GM23338 (cell line): ENCODE measurements around the gene NRP2. TPM values are rescaled to one million over a fixed set of nuclear protein-coding genes. Genes with fewer than 3 reads are reported as not detected.

Experiments used
- ATAC-seq: fragments of 200-7000 bp; cut with Tn5 transposase; 3 replicates; pipeline ENCODE4 v1.9.1; 2020
- DNase-seq: peaks from one replicate; pipeline ENCODE4 v3.0.0-alpha.2; 2015; ENCODE audit warnings: low spot score
- H2AFZ ChIP-seq: fragments of 200-600 bp; sonication (generic); 2 replicates; pipeline ENCODE4 v1.8.0; 2016; ENCODE audit warnings: antibody characterized with exemption, mild to moderate bottlenecking, moderate library complexity
- H3F3A ChIP-seq: fragments of 200-600 bp; sonication (generic); replicated peaks from 2 replicates; pipeline ENCODE4 v1.8.0; 2017; ENCODE audit warnings: antibody characterized with exemption, mixed run types, low read depth
- H3K27ac ChIP-seq: fragments of 200-600 bp; sonication (generic); 2 replicates; pipeline ENCODE4 v1.6.1; 2016; ENCODE audit warnings: low read depth
- H3K27me3 ChIP-seq: fragments of 200-600 bp; sonication (generic); 2 replicates; pipeline ENCODE4 v1.8.0; 2016; ENCODE audit warnings: mild to moderate bottlenecking, mixed run types, moderate library complexity; ENCODE audit not compliant: insufficient read depth
- H3K36me3 ChIP-seq: fragments of 200-600 bp; sonication (generic); 2 replicates; pipeline ENCODE4 v1.8.0; 2016; ENCODE audit warnings: mild to moderate bottlenecking; ENCODE audit not compliant: insufficient read depth
- H3K4me1 ChIP-seq: fragments of 200-600 bp; sonication (generic); 2 replicates; pipeline ENCODE4 v1.8.0; 2016; ENCODE audit warnings: mild to moderate bottlenecking, moderate library complexity; ENCODE audit not compliant: insufficient read depth
- H3K4me2 ChIP-seq: fragments of 200-600 bp; sonication (generic); 2 replicates; pipeline ENCODE4 v1.7.1; 2017; ENCODE audit warnings: mixed run types
- H3K4me3 ChIP-seq: fragments of 200-600 bp; sonication (generic); 2 replicates; pipeline ENCODE4 v1.6.1; 2016; ENCODE audit warnings: mixed run types
- H3K79me2 ChIP-seq: fragments of 200-600 bp; sonication (generic); replicated peaks from 2 replicates; pipeline ENCODE4 v1.8.0; 2017; ENCODE audit warnings: mild to moderate bottlenecking; ENCODE audit not compliant: insufficient read depth
- H3K9me2 ChIP-seq: fragments of 200-600 bp; sonication (generic); 2 replicates; pipeline ENCODE4 v1.8.0; 2017; ENCODE audit not compliant: insufficient read depth
- H4K20me1 ChIP-seq: fragments of 200-600 bp; sonication (generic); replicated peaks from 2 replicates; pipeline ENCODE4 v1.8.0; 2017; ENCODE audit warnings: mild to moderate bottlenecking; ENCODE audit not compliant: insufficient read depth
- H3K27ac Mint-ChIP-seq: 2 replicates; pipeline ENCODE4 v1.8.0; 2020; ENCODE audit warnings: inconsistent platforms, mild to moderate bottlenecking, moderate library complexity, mixed read lengths
- H3K27me3 Mint-ChIP-seq: 3 replicates; pipeline ENCODE4 v1.8.0; 2022; ENCODE audit warnings: low read depth, mild to moderate bottlenecking, moderate library complexity, mixed read lengths, inconsistent platforms; ENCODE audit not compliant: insufficient read depth, poor library complexity
- H3K36me3 Mint-ChIP-seq: 3 replicates; pipeline ENCODE4 v1.8.0; 2021; ENCODE audit warnings: low read depth, mild to moderate bottlenecking, inconsistent platforms, moderate library complexity, mixed read lengths
- H3K4me1 Mint-ChIP-seq: 3 replicates; pipeline ENCODE4 v1.8.0; 2020; ENCODE audit warnings: mild to moderate bottlenecking, inconsistent platforms, mixed read lengths
- H3K4me3 Mint-ChIP-seq: 3 replicates; pipeline ENCODE4 v1.8.0; 2021; ENCODE audit warnings: moderate library complexity, mild to moderate bottlenecking, inconsistent platforms, mixed read lengths
- H3K9me3 Mint-ChIP-seq: 3 replicates; pipeline ENCODE4 v1.8.0; 2020; ENCODE audit warnings: moderate library complexity, mild to moderate bottlenecking, inconsistent platforms, mixed read lengths
- CREB1 ChIP-seq: fragments of 250-450 bp; sonication (Bioruptor Pico); IDR thresholded peaks from 2 replicates; pipeline ENCODE4 v1.5.0; 2020; ENCODE audit warnings: low read depth, mild to moderate bottlenecking, moderate library complexity
- EZH2 ChIP-seq: fragments of 200-600 bp; sonication (generic); IDR thresholded peaks from one replicate; pipeline ENCODE4 v1.8.0; 2017; ENCODE audit warnings: antibody characterized with exemption, mild to moderate bottlenecking, low read depth; ENCODE audit not compliant: unreplicated experiment
- EZH2phosphoT487 ChIP-seq: fragments of 200-600 bp; sonication (generic); IDR thresholded peaks from one replicate; pipeline ENCODE4 v1.8.1; 2018; ENCODE audit warnings: antibody characterized with exemption; ENCODE audit not compliant: unreplicated experiment
- JUNB ChIP-seq: IDR thresholded peaks from one replicate; pipeline ENCODE4 v1.6.1; 2016; ENCODE audit warnings: antibody characterized with exemption; ENCODE audit not compliant: unreplicated experiment
- NANOG ChIP-seq: IDR thresholded peaks from 2 replicates; pipeline ENCODE4 v1.6.1; 2016; ENCODE audit warnings: antibody characterized with exemption, borderline replicate concordance
- REST ChIP-seq: IDR thresholded peaks from one replicate; pipeline ENCODE4 v1.6.1; 2018; ENCODE audit warnings: antibody characterized with exemption; ENCODE audit not compliant: unreplicated experiment
- STAT1 ChIP-seq: IDR thresholded peaks from one replicate; pipeline ENCODE4 v1.6.1; 2016; ENCODE audit warnings: antibody characterized with exemption; ENCODE audit not compliant: unreplicated experiment
- ZNF114 ChIP-seq: fragments of 250-450 bp; sonication (Bioruptor Pico); IDR thresholded peaks from 2 replicates; pipeline ENCODE4 v1.5.0; 2020; ENCODE audit warnings: mild to moderate bottlenecking, moderate library complexity
- ZNF331 ChIP-seq: fragments of 250-450 bp; sonication (Bioruptor Pico); IDR thresholded peaks from 2 replicates; pipeline ENCODE4 v1.5.0; 2020; ENCODE audit warnings: low read depth, mild to moderate bottlenecking, moderate library complexity
- polyA plus RNA-seq: library from polyadenylated mRNA; unstranded; fragments of >200 nt; fragmentation: Nextera tagmentation; extraction: Ambion mirVana; gene quantifications from 2 replicates; pipeline ENCODE4 v1.2.1, GENCODE V29; 2016
- total RNA-seq: library from RNA; depleted of rRNA; stranded (reverse); fragments of >200 nt; shearing (Covaris generic); gene quantifications from 2 replicates; pipeline ENCODE4 v1.2.3, GENCODE V29; 2014
- TF ChIP-seq, protein P1 (sequence below): IDR thresholded peaks from 2 replicates; pipeline ENCODE4 v1.6.1; 2016; ENCODE audit warnings: antibody characterized with exemption

Gene NRP2
- total and polyA plus RNA-seq, 2 experiments from 2014 or later = 18.4 to 22.0 TPM

DNA sequence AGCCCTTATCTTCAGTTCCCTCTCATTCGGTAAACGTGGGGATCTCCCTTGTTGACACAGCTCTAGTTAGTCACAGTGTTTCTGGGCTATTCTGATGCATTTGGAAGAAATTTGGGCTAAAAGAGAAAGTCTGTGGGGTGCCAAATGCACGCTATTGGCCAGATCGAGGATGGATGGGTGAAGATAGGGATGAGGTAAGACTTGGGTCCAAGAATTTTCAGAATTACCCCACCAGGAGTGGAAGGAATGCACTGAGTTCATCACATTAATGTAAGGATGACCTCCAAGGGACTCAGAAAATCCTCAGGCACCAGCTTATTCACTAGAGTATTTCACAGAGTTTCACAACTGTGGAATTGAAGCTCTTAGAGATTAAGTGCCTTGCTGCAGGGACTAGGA, 49.3 kb downstream of the NRP2 start (continued):
- TF ChIP-seq REST (no peak), JUNB (no peak)

DNA sequence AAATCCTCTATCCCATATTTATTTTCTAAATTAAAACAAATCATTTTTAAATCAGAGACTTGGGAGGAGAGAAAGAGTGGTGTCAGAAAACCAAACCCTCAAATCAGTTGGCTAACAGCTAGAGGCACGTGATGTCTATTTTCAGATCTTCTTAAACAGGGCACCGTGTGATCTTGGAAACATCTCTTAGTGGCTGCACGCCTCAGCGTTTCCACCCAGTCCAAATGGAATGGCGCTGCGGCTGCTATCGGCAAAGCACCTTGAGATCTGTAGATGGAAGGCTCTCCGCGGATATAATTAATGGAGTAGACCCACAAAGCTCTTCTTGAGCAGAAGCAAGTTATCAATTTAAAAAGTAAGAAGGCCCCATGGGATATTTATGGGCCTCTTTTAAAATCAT, 50.0 kb downstream of the NRP2 start:
- H3K27ac Mint-ChIP-seq = no peak overlapping the region

DNA sequence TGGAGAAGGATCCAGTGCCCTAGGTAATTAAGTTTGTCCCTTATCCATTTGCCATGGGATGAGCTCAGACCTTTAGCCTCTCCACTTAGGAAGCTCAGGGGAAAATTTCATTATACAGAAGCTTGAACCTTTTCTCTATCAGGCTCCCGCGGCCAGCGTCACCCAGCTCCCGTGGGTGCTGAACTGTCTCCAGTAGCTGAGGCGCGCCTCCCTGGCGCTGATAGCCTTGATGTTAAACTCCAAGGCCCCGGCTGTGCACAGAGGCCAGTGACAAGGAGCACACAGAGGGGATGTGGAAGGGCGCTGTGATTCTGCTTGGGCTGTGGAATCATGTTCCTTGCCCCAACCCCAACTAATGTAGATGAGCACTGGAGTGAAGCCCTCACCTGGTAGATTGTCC, 50.8 kb downstream of the NRP2 start:
- no peak for ATAC-seq
- Histone ChIP-seq H3K4me1 (peaks cover 46% of the 10 kb centered on the region), H3F3A (no peaks in the 10 kb centered on the region), H3K27ac (no peak overlapping the region), H3K9me2 (no peaks in the 10 kb centered on the region), H3K4me2 (peak overlapping the region; percentile 66; the same call in 1 of the 2 replicates), H2AFZ (no peak overlapping the region), H4K20me1 (no peaks in the 10 kb centered on the region), H3K27me3 (no peaks in the 10 kb centered on the region), H3K79me2 (no peaks in the 10 kb centered on the region), H3K4me3 (no peak overlapping the region), H3K36me3 (no peaks in the 10 kb centered on the region; the same call in 1 of the 2 replicates)
- Mint-ChIP-seq H3K9me3 (no peaks in the 10 kb centered on the region), H3K27me3 (peaks cover 3% of the 10 kb centered on the region), H3K4me1 (peaks cover 55% of the 10 kb centered on the region), H3K4me3 (no peak overlapping the region), H3K36me3 (peaks cover 11% of the 10 kb centered on the region; the same call in 2 of the 3 replicates), H3K27ac (peak overlapping the region; percentile 89)
- DNase-seq = no peak
- TF ChIP-seq EZH2phosphoT487 (no peak), ZNF331 (no peak), CREB1 (no peak), ZNF114 (CRISPR knock-in tag) (no peak), STAT1 (no peak), EZH2 (no peak), JUNB (no peak)
- TF ChIP-seq, protein P1, sequence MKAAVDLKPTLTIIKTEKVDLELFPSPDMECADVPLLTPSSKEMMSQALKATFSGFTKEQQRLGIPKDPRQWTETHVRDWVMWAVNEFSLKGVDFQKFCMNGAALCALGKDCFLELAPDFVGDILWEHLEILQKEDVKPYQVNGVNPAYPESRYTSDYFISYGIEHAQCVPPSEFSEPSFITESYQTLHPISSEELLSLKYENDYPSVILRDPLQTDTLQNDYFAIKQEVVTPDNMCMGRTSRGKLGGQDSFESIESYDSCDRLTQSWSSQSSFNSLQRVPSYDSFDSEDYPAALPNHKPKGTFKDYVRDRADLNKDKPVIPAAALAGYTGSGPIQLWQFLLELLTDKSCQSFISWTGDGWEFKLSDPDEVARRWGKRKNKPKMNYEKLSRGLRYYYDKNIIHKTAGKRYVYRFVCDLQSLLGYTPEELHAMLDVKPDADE = no peak

More for the DNA sequence above, 50.0 kb downstream of the NRP2 start:
- ATAC-seq (no peak), DNase-seq (no peak)
- Mint-ChIP-seq H3K4me1 (peaks cover 48% of the 10 kb centered on the region), H3K4me3 (no peak overlapping the region), H3K9me3 (no peaks in the 10 kb centered on the region), H3K27me3 (peaks cover 3% of the 10 kb centered on the region), H3K36me3 (peaks cover 18% of the 10 kb centered on the region)
- no peak overlapping the region for H3K4me3 ChIP-seq
- no peaks in the 10 kb centered on the region for H3K27me3 ChIP-seq
- H3K4me2 ChIP-seq = no peak overlapping the region
- TF ChIP-seq ZNF114 (CRISPR knock-in tag) (no peak), NANOG (no peak), EZH2 (no peak), CREB1 (no peak)
- TF ChIP-seq, protein P1 = no peak
- H2AFZ ChIP-seq = no peak overlapping the region
- no peaks in the 10 kb centered on the region; the same call in 1 of the 2 replicates for H3K36me3 ChIP-seq
- H3K4me1 ChIP-seq = peaks cover 41% of the 10 kb centered on the region
- no peaks in the 10 kb centered on the region for H4K20me1 ChIP-seq
- H3K9me2 ChIP-seq = no peaks in the 10 kb centered on the region
- no peaks in the 10 kb centered on the region for H3K79me2 ChIP-seq
- H3F3A ChIP-seq = no peaks in the 10 kb centered on the region
- H3K27ac ChIP-seq = no peak overlapping the region
